Uterus (tissue), 4 donors: Measurements from ENCODE around the gene FER1L5. TPM values are rescaled to one million over a fixed set of nuclear protein-coding genes. Genes with fewer than 3 reads are reported as not detected.

ENCODE experiments used
- DNase-seq, 2 donors: peaks; one replicate each; pipeline ENCODE4 v3.0.0-alpha.2; 2019 to 2020
- H3K27ac ChIP-seq, 2 donors: fragments of 200-600 bp; sonication (generic); 1 replicate in 1 of 2; 2 replicates in 1 of 2; pipeline ENCODE4 v1.5.1; 2016 to 2018
- H3K27me3 ChIP-seq, 2 donors: fragments of 200-600 bp; sonication (generic); one replicate each; pipeline ENCODE4 v1.5.1; 2018 to 2019; ENCODE audit warnings: control low read depth in 1 of 2
- H3K36me3 ChIP-seq, 2 donors: fragments of 200-600 bp; sonication (generic); one replicate each; pipeline ENCODE4 v1.5.1; 2019; ENCODE audit warnings: control low read depth in 1 of 2
- H3K4me1 ChIP-seq, 2 donors: fragments of 200-600 bp; sonication (generic); one replicate each; pipeline ENCODE4 v1.5.1; 2018 to 2019; ENCODE audit warnings: control low read depth in 1 of 2
- H3K4me3 ChIP-seq, 2 donors: fragments of 200-600 bp; sonication (generic); 1 replicate in 1 of 2; 2 replicates in 1 of 2; pipeline ENCODE4 v1.5.1; 2018 to 2019; ENCODE audit warnings: mild to moderate bottlenecking in 1 of 2
- H3K9me3 ChIP-seq, 2 donors: fragments of 200-600 bp; sonication (generic); one replicate each; pipeline ENCODE4 v1.5.1; 2019; ENCODE audit warnings: control low read depth in 1 of 2
- CTCF ChIP-seq, 4 experiments: fragments of 200-600 bp in 2 of 4; fragments of 450-650 bp in 2 of 4; sonication (generic) in 2 of 4; IDR thresholded peaks; one replicate each; pipeline ENCODE4 v1.5.1; 2016 to 2019; ENCODE audit warnings: antibody characterized with exemption in 4 of 4, mild to moderate bottlenecking in 2 of 4, moderate library complexity in 1 of 4
- POLR2A ChIP-seq, 2 donors: fragments of 450-650 bp; IDR thresholded peaks; one replicate each; pipeline ENCODE4 v1.6.1; 2016; ENCODE audit warnings: antibody characterized with exemption in 2 of 2, mild to moderate bottlenecking in 1 of 2, moderate library complexity in 1 of 2
- intact Hi-C: fragments of 100-400 bp; cut with DNase I; formaldehyde crosslinking; loops from one replicate; pipeline ENCODE4 v1.15.1; 2023; ENCODE audit warnings: low total_unique reads
- total RNA-seq, 4 donors: library from RNA; depleted of rRNA in 3 of 4; stranded (reverse); fragments of >200 nt in 3 of 4; gene quantifications; one replicate each; pipeline versions ENCODE4 v1.1.0 to v1.2.4, GENCODE V29; 2014 to 2023
- donor health status: DM: yes; HTN: yes; CAD: no.

FER1L5 gene
- total RNA-seq, 4 donors from 2014 or later, result 0.40 to 1.6 TPM; not detected in 2

- TF ChIP-seq CTCF (IDR thresholded peaks at IDR 0.05), result no peak
- TF ChIP-seq POLR2A (IDR thresholded peaks at IDR 0.05), result no peak
- H3K4me3 ChIP-seq, result no peak overlapping the region
- H3K4me1 ChIP-seq, result peaks cover 0 to 10% of the 10 kb centered on the region in 2 donors
- DNase-seq, result no peak
- H3K36me3 ChIP-seq, result no peaks in the 10 kb centered on the region
- no peaks in the 10 kb centered on the region for H3K27me3 ChIP-seq
- no peaks in the 10 kb centered on the region for H3K9me3 ChIP-seq
- intact Hi-C loops, result no loop called here
- no peak overlapping the region for H3K27ac ChIP-seq
These were observed 94.7 kb downstream of the FER1L5 start for GRCh38 chr2:96737251-96737650.

DNA sequence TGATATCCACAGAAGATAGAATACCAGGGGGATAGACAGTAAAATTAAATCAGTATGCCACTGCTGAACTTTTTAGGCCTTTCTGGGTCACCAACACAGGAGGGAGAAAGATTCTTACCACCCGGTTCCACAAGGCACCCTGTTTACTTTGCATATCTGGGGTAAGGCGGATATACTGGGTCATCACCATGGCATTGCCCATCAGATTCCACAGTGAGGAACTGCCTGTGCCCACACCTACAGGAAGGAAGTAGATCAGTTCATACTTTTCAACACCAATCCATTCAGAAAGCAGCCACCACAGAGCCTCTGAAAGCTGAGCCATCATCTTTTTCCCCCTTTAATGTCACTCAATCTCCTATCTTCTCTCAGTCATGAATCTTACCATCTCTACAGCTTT lies 95.3 kb downstream of the FER1L5 start:
- intact Hi-C loops, result no loop called here
- Histone ChIP-seq H3K4me3 (no peak overlapping the region), H3K27me3 (no peaks in the 10 kb centered on the region), H3K4me1 (peaks cover 0 to 10% of the 10 kb centered on the region in 2 donors), H3K36me3 (no peaks in the 10 kb centered on the region), H3K9me3 (no peaks in the 10 kb centered on the region), H3K27ac (no peak overlapping the region)
- DNase-seq, result no peak
- TF ChIP-seq POLR2A (IDR thresholded peaks at IDR 0.05) (no peak), CTCF (IDR thresholded peaks at IDR 0.05) (no peak)

DNA sequence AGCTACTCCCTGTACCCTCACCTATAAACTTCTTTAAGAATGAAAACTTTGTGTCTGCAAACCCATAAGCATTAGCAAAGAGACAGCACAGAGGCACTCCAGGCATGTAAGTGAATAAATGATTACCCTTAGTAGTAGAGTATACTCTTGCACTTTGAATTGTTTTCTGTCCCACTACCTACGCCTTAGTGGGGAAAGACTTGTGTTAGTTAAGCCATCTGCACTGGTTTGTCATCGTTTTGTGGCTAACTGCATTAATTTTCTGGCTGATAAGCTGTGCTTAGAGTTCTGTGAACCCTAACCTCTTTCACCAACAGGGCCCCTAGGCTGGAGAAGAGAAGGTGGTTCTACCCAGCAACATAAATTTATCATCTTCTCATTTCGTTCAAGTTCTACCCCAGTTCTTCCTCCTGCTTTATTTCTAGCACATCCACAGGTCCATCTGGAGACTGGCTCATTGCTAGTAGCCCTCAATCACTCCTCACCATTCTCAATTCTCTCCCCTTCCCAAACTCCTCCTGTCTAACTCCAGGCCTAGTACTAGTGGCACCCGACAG lies 96.6 kb downstream of the FER1L5 start:
- no peaks in the 10 kb centered on the region for H3K9me3 ChIP-seq
- TF ChIP-seq CTCF (IDR thresholded peaks at IDR 0.05) (no peak), POLR2A (IDR thresholded peaks at IDR 0.05) (no peak)
- peak overlapping the region; percentile 94 to 95 for H3K4me3 ChIP-seq
- H3K36me3 ChIP-seq, result no peaks in the 10 kb centered on the region
- H3K27ac ChIP-seq, result peak overlapping the region; percentile 78 to 81
- no peaks in the 10 kb centered on the region for H3K27me3 ChIP-seq
- intact Hi-C loops, result no loop called here
- peaks cover 0 to 10% of the 10 kb centered on the region in 2 donors for H3K4me1 ChIP-seq
- no peak for DNase-seq

- no peaks in the 10 kb centered on the region for H3K36me3 ChIP-seq
- peak; percentile 17 to 38 for TF ChIP-seq POLR2A (IDR thresholded peaks at IDR 0.05)
- TF ChIP-seq CTCF (IDR thresholded peaks at IDR 0.05), result peak in 2 of 4 experiments; percentile 4 to 15
- peak; percentile 98 to 99 for DNase-seq
- H3K27ac ChIP-seq, result peak within 1 kb of the TSS; percentile 78 to 81
- H3K27me3 ChIP-seq, result no peaks in the 10 kb centered on the region
- no peaks in the 10 kb centered on the region for H3K9me3 ChIP-seq
- intact Hi-C loops, result no loop called here
- peak within 1 kb of the TSS; percentile 94 to 95 for H3K4me3 ChIP-seq
- peaks cover 0 to 10% of the 10 kb centered on the region in 2 donors for H3K4me1 ChIP-seq
These were observed 97.3 kb downstream of the FER1L5 start, which contains the start of gene LMAN2L for GRCh38 chr2:96739633-96740428. TSS of gene LMAN2L (minus strand) at chr2:96740064. CDS start at chr2:96740040, 24 bp downstream.

GRCh38 chr2:96747061-96747617 lies 104.6 kb downstream of the FER1L5 start:
- intact Hi-C loops, result no loop called here
- TF ChIP-seq CTCF (IDR thresholded peaks at IDR 0.05) (no peak), POLR2A (IDR thresholded peaks at IDR 0.05) (no peak)
- Histone ChIP-seq H3K4me1 (no peaks in the 10 kb centered on the region), H3K9me3 (no peaks in the 10 kb centered on the region), H3K27me3 (no peaks in the 10 kb centered on the region), H3K4me3 (no peak overlapping the region), H3K36me3 (no peaks in the 10 kb centered on the region), H3K27ac (peak overlapping the region; percentile 49 to 52)
- DNase-seq, result no peak
